ENCODE measurements around the gene CAMTA1.
A peak's percentile ranks its signal among the peaks of the same experiment; 100 is the strongest.

The CAMTA1 gene

GRCh38 chr1:7550981-7551380, 765.7 kb downstream of the CAMTA1 start:
- H3K4me3 ChIP-seq (ENCODE audit: low read length) = no peak overlapping the region
- TF ChIP-seq CTCF (IDR thresholded peaks at IDR 0.05; ENCODE audit: insufficient read depth, low read depth, low read length, missing control alignments) = no peak
- no peak for DNase-seq (ENCODE audit: low read depth)

GRCh38 chr1:7551442-7551841, 766.2 kb downstream of the CAMTA1 start:
- TF ChIP-seq CTCF (IDR thresholded peaks at IDR 0.05; ENCODE audit: insufficient read depth, low read depth, low read length, missing control alignments) = no peak
- no peak for DNase-seq (ENCODE audit: low read depth)
- no peak overlapping the region for H3K4me3 ChIP-seq (ENCODE audit: low read length)

GRCh38 chr1:7552402-7552801, 767.1 kb downstream of the CAMTA1 start:
- DNase-seq (ENCODE audit: low read depth) = no peak
- TF ChIP-seq CTCF (IDR thresholded peaks at IDR 0.05; ENCODE audit: insufficient read depth, low read depth, low read length, missing control alignments) = no peak
- no peak overlapping the region for H3K4me3 ChIP-seq (ENCODE audit: low read length)

GRCh38 chr1:7553042-7553690, 767.9 kb downstream of the CAMTA1 start:
- no peak overlapping the region for H3K4me3 ChIP-seq (ENCODE audit: low read length)
- no peak for DNase-seq (ENCODE audit: low read depth)
- no peak for TF ChIP-seq CTCF (IDR thresholded peaks at IDR 0.05; ENCODE audit: insufficient read depth, low read depth, low read length, missing control alignments)

GRCh38 chr1:7554385-7555235, 769.4 kb downstream of the CAMTA1 start:
- TF ChIP-seq CTCF (IDR thresholded peaks at IDR 0.05; ENCODE audit: insufficient read depth, low read depth, low read length, missing control alignments) = no peak
- H3K4me3 ChIP-seq (ENCODE audit: low read length) = no peak overlapping the region
- no peak for DNase-seq (ENCODE audit: low read depth)

- peak; percentile 3 for TF ChIP-seq CTCF (IDR thresholded peaks at IDR 0.05; ENCODE audit: insufficient read depth, low read depth, low read length, missing control alignments)
- peak; percentile 86 for DNase-seq (ENCODE audit: low read depth)
Observed at GRCh38 chr1:7555391-7556185, 770.3 kb downstream of the CAMTA1 start.

More at GRCh38 chr1:7555391-7556185, 770.3 kb downstream of the CAMTA1 start:
- H3K4me3 ChIP-seq (ENCODE audit: low read length) = no peak overlapping the region

Data from epithelial cell of esophagus (primary cell).